ENCODE data around the gene KRTAP19-1.
"Not testable (repeated sequence)": the region's sequence is repeated elsewhere in the genome, so short reads cannot be mapped to it uniquely, and the experiment has no call there.

The KRTAP19-1 gene

GRCh38 chr21:30480145-30480544 is at the start of gene KRTAP19-1:
Gene KRTAP19-1 (minus strand): TSS chr21:30480367. CDS start chr21:30480317, 50 bp downstream.
- DNase-seq (ENCODE audit: low read depth in 2 of 2), result no peak

DNA sequence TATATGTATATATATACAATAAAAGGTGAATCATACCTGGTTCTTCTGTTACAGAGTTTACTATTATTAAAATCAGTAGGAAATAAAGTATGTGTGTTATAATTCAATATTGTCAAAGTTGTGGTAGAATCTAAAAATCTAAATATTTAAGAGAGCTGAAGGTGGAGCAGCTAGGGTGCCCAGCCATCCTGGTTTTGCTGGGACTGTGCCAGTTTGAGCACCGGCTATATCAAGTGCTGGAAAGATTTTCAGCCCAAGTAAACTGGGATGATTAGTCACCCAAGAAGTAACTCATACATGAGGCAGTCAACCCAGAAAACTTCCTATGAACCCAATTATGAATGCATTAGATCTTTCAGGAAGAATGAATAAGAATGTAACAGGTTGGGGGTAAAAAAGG is 38.7 kb upstream of the KRTAP19-1 start:
- DNase-seq (ENCODE audit: low read depth in 2 of 2), result no peak

- DNase-seq (ENCODE audit: low read depth in 2 of 2), result no peak
Measured at GRCh38 chr21:30515681-30516080, 35.5 kb upstream of the KRTAP19-1 start.

DNA sequence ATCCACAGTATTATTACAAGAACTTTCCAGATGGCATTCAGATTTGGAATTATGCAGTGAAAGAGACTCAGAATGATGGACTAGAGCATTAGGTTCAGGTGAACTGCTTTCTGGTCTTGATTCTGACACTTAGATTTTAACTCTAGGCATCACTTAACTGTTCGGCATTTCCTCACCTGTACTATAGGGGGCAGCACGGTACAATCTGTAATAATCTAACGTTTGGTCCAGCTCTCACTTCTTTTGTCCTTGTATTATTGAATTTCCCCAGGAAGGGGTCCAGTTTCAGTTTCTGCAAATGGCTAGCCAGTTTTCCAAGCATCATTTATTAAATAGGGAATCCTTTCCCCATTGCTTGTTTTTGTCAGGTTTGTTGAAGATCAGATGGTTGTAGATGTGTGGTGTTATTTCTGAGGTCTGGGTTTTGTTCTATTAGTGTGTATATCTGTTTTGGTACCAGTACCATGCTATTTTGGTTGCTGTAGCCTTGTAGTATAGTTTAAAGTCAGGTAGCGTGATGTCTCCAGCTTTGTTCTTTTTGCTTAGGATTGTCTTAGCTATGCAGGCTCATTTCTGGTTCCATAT is 25.5 kb upstream of the KRTAP19-1 start:
- DNase-seq (ENCODE audit: low read depth in 2 of 2), result not testable (repeated sequence)

- no peak for DNase-seq (ENCODE audit: low read depth in 2 of 2)
Measured at GRCh38 chr21:30502041-30502440, 21.9 kb upstream of the KRTAP19-1 start, which contains the start of gene KRTAP19-5. Gene KRTAP19-5 (minus strand): TSS chr21:30502141. CDS start chr21:30502090, 51 bp downstream.

DNA sequence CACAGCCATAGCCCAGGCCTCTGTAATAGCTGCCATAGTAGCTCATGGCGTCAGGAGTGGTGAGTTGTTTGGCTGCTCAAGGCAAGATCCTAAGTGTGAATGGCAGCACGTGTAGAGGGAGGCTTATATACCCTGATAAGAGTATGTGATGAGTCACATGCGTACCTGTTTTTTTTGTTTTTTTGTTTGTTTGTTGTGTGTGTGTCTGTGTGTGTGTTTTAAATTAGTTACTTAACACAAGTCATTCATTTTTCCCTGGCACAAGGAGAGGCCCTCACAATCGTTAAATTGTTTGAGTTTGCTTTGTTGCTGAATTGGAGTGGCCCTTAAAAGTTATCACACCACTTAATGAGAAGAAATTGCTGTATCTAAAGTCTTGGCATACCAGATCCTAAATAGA is 16.9 kb upstream of the KRTAP19-1 start, which contains the start of gene KRTAP19-4:
TSS of gene KRTAP19-4 (minus strand) at position 101 of the 400 bp plus-strand sequence. CDS start at position 46, 55 bp downstream.
- DNase-seq (ENCODE audit: low read depth in 2 of 2), result no peak

GRCh38 chr21:30491963-30492428 is 11.8 kb upstream of the KRTAP19-1 start, which contains the start of gene KRTAP19-3:
Gene KRTAP19-3 (minus strand): TSS chr21:30492013. CDS start chr21:30491957, 56 bp downstream.
- DNase-seq (ENCODE audit: low read depth in 2 of 2), result no peak

DNA sequence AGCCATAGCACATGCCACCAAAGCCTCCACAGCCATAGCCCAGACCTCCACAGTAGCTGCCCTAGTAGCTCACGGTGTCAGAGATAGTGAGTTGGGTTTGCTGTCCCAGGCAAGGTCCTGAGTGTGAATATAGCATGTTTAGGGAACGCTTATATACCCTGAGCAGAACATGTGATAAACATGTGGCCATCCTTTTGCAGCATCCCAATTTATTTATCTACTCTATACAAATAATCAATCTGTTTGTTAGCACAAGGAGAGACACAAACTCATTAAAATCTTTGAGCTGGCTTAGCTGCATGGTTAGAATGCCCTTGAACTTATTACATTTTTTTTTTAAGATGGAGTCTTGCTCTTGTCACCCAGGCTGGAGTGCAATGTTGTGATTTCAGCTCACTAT is 7.2 kb upstream of the KRTAP19-1 start, which contains the start of gene KRTAP19-2:
TSS of gene KRTAP19-2 (minus strand) at position 101 of the 400 bp plus-strand sequence. CDS start at position 13, 88 bp downstream.
- no peak for DNase-seq (ENCODE audit: low read depth in 2 of 2)

- no peak for DNase-seq (ENCODE audit: low read depth in 2 of 2)
Measured at GRCh38 chr21:30486180-30486579, 6.0 kb upstream of the KRTAP19-1 start.

DNA sequence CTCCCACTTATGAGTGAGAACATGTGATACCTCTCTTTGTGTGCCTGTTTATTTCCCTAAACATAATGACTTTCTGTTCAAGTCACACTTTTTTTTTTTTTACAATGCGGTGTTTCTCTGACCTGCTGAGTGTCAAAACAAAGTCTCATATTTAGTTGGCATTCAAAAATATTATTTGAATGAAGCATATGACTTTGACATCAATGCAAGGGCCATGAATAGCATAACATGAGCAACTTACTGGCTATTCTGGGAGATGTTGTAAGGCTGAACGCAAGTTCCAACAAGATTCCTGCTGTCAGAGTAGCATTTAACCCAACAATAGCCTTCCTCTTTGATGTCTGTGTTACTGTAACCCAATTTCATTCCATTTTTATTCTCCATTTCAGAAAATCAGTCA is 2.0 kb upstream of the KRTAP19-1 start:
- no peak for DNase-seq (ENCODE audit: low read depth in 2 of 2)

DNA sequence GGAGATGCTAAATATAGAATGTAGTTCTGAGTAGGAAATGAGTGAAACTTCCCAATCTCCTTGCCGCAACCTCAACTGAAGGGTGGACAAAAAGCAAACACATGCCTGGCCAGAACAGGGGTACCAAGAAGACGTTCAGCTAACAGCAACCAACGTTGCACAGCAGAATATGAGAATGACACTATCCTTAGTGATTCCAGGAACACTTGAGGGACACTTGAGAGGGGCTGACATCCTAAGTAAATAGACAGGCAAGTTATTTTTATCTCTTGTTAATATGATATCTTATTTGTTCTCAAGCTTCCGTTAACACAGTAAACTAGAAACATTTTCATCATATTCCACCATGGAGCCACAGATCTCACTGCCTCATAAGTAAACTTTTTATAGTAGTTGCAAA is 908 bp downstream of the KRTAP19-1 start:
- no peak for DNase-seq (ENCODE audit: low read depth in 2 of 2)

GRCh38 chr21:30478004-30478403 is 2.2 kb downstream of the KRTAP19-1 start:
- no peak for DNase-seq (ENCODE audit: low read depth in 2 of 2)

DNA sequence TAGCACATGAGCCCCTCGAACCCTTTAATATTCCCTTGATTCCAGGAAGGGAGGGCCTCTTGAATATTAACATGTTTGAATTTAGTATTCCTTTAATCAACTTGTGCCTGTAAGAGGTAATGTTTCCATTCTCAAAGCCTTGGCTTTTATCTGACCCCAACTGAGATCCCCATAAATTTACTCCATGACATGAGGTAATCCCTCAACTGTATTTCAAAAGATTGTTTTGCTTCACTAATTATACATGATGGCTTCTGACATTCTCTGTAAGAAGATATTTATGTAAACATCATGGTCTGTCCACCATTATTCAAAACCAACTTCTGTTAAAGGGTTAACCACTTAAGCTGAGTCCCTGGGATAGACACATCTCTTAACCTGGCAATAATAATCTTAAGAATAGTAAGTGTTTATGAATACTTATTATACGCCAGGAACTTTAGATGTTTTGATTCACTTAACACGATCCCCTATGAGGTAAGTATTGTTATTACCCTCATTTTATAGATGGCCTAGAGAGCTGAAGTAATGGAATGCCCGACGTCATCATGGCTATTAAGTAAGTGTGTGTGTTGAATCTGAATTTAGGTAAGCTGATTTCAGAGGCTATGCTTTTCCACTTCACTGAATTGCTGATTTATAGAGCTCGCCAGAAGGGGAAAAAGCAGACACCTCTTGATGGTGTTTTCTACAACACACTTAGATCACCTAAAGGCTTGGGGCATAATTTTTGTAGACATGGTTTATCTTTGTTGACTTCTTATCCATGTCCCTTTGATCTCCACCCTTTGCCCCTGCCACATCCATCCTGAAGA is 11.1 kb downstream of the KRTAP19-1 start:
- no peak for DNase-seq (ENCODE audit: low read depth in 2 of 2)

- DNase-seq (ENCODE audit: low read depth in 2 of 2), result no peak
Measured at GRCh38 chr21:30463713-30464112, 16.5 kb downstream of the KRTAP19-1 start.

DNA sequence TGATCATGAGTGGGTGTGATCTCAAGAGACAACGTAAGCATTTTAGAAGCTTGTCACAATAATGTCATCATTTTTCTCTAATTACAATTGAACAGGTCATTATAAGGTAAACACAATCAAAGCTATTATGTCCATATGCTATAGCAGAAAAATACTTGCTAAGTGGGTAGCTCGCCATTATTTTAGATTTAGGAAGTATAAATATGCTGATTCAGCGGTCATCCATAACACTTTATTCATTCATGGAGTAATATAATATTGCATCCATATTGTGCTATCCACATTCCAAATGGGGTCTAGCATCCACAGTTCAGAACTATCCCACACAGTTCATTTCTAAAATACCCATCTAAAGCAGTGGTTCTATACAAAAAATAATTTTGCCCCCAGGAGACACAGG is 31.7 kb downstream of the KRTAP19-1 start:
- no peak for DNase-seq (ENCODE audit: low read depth in 2 of 2)

DNA sequence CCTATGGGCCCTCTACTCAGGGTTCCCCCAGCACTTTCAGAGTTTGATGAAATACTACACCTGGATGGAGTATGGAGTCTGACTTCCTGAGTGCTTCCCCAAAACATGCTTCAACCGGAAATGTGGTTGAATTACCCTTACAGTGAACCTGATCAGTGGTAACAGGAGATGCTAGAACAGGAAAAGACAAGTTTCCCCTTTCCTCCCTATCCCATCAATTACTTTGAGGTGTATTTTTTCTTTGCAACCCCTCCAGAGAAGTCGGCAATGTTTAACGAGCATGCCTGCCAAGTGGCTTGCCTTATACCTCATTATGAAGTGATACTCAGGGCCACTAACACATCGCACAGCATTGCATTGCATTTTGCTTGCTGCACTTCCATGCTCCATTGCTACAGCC is 33.1 kb downstream of the KRTAP19-1 start:
- DNase-seq (ENCODE audit: low read depth in 2 of 2), result no peak

GRCh38 chr21:30444204-30444603 is 36.0 kb downstream of the KRTAP19-1 start:
- no peak for DNase-seq (ENCODE audit: low read depth in 2 of 2)

DNA sequence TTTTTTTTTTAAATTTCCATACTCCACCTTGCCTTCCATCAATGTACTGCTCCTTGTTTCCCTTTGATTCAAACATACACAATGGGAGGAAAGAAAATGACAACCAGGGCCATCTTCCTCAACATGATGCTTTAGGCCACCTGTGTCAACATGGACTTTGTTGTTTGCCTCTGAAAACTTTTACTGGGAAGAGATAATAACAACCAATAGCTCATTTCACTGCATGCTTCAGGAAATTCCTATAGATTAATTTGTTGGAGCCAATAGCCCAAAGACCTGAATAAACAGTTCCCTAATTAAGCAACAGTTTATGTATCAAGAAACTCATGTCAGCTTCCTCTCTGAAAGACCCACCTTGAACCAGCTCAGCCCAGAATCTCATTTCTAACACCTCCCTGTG is 36.9 kb downstream of the KRTAP19-1 start:
- DNase-seq (ENCODE audit: low read depth in 2 of 2), result no peak

DNA sequence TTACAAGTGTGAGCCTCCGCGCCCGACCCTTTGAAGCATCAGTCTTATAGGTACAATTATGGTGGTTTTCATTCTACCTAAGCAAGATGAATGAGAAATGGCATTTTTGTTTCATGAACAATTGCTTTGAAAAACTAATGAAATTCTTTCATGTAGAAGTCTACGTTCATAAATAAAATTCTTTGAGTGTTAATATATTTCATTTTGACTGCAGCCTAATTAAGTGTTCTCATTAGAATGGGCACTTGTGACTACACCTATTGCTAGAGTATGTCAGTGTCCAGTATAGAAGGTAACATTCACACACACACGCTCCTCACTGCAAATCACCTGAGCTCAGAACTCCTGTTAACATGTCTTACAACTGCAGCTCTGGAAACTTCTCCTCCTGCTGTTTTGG is 40.2 kb downstream of the KRTAP19-1 start, which contains the start of gene KRTAP15-1:
TSS of gene KRTAP15-1 (plus strand) at position 301 of the 400 bp plus-strand sequence. CDS start at position 354, 53 bp downstream.
- DNase-seq (ENCODE audit: low read depth in 2 of 2), result no peak

DNA sequence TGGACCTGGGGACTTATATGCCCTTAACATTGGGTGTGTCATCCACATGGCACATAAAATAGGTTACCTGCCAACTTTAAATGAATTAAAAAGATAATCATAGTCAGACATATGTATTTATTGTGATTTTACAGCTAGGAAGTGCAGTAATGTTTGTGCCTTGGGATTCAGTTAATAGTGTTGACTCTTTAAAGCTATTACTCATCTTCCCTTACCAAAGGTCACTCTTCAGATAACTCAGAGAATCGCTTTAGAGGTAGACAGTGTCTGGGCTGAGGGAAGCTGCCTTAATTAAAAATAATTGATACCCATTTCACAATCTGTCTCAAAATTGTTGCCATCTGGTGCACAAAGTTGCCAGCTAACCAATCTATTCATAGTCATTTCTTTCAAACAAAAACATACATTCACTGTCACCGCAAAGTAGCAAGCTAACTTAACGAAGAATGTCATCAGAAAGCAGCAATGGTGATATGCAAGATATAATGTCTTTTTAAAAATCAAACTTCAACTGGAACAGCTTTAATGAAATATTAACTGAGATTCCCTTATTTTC is 43.1 kb downstream of the KRTAP19-1 start:
- no peak for DNase-seq (ENCODE audit: low read depth in 2 of 2)

- no peak for DNase-seq (ENCODE audit: low read depth in 2 of 2)
Measured at GRCh38 chr21:30434033-30434631, 46.0 kb downstream of the KRTAP19-1 start.

- no peak for DNase-seq (ENCODE audit: low read depth in 2 of 2)
Measured at GRCh38 chr21:30430170-30430655, 50.0 kb downstream of the KRTAP19-1 start, which contains the start of gene KRTAP13-4. Gene KRTAP13-4 (plus strand): TSS chr21:30430220. CDS start chr21:30430276, 56 bp downstream.

Measured in stimulated activated CD8-positive, alpha-beta memory T cell treated with anti-CD3 and anti-CD28 coated beads, Interleukin-7, amount 100 ng/mL, for 4 hours (primary cell).